ENCODE data around the gene FABP1.

FABP1 gene

GRCh38 chr2:88123975-88124917 lies 3.6 kb downstream of the FABP1 start:
- no peak overlapping the region for H3K4me3 ChIP-seq (ENCODE audit: low read depth, low read length)
- no peak for DNase-seq (ENCODE audit: low read depth)
- TF ChIP-seq, protein P1, sequence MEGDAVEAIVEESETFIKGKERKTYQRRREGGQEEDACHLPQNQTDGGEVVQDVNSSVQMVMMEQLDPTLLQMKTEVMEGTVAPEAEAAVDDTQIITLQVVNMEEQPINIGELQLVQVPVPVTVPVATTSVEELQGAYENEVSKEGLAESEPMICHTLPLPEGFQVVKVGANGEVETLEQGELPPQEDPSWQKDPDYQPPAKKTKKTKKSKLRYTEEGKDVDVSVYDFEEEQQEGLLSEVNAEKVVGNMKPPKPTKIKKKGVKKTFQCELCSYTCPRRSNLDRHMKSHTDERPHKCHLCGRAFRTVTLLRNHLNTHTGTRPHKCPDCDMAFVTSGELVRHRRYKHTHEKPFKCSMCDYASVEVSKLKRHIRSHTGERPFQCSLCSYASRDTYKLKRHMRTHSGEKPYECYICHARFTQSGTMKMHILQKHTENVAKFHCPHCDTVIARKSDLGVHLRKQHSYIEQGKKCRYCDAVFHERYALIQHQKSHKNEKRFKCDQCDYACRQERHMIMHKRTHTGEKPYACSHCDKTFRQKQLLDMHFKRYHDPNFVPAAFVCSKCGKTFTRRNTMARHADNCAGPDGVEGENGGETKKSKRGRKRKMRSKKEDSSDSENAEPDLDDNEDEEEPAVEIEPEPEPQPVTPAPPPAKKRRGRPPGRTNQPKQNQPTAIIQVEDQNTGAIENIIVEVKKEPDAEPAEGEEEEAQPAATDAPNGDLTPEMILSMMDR (conservative IDR thresholded peaks at IDR 0.05; ENCODE audit: low read depth, low read length), result no peak

- DNase-seq (ENCODE audit: low read depth), result no peak
- TF ChIP-seq, protein P1 (conservative IDR thresholded peaks at IDR 0.05; ENCODE audit: low read depth, low read length), result no peak
- H3K4me3 ChIP-seq (ENCODE audit: low read depth, low read length), result no peak overlapping the region
Measured at GRCh38 chr2:88123164-88123974, 4.5 kb downstream of the FABP1 start.

DNA sequence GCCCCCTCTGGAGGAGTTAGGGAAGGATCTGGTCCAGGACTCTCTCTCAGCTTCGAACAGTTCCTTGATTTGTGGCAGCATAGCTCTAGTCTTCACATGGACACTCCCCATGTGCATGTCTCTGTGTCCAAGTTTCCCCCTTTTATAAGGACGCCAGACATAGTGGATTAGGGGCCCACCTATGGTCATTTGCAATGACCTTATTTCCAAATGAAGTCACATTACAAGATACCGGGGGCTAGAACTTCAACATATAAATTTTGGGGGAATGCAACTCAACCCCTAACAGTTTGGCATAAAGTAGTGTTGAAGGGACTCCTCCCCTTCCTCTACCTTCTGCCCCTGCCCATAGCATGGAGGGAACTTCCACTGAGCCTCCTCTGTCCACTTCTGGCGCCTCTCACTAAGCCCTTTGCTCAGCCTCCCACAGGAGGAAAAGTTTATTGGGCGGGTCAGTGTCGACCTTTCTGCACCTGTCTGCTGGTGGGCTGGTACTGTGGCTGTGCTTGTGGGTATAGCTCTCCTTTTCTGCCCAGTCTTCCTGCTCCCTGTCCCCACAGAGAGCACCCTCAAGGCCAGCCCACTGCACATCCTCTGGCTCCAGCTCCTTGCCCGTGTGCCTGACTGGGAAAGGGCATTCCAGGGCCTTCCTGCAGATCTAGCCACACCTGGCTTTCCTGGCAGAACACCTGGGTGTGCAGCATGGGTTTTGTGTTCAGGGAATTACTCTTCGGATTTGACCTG lies 5.5 kb downstream of the FABP1 start:
- TF ChIP-seq, protein P1 (conservative IDR thresholded peaks at IDR 0.05; ENCODE audit: low read depth, low read length), result no peak
- DNase-seq (ENCODE audit: low read depth), result no peak
- no peak overlapping the region for H3K4me3 ChIP-seq (ENCODE audit: low read depth, low read length)

DNA sequence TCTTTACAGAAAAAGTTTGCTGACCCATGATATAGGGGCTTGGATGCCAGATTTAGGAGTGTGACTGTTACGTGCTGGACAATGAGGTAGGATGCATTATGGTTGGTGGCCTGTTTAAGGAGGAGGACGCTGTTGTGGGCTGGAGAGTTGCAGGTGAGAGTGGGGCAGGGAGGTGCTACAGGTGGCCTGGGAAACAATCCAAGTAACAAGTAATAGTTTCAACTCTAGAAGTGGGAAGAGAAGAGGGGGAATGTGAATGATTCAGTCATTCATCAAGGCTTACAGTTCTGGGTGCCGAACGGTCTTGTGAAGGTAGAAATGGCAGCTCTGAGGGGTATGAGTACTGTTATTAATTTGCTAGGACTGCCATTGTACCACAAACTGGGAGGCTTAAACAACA lies 6.2 kb downstream of the FABP1 start:
- no peak overlapping the region for H3K4me3 ChIP-seq (ENCODE audit: low read depth, low read length)
- no peak for DNase-seq (ENCODE audit: low read depth)
- TF ChIP-seq, protein P1 (conservative IDR thresholded peaks at IDR 0.05; ENCODE audit: low read depth, low read length), result no peak

GRCh38 chr2:88117973-88118372 lies 9.9 kb downstream of the FABP1 start:
- TF ChIP-seq, protein P1 (conservative IDR thresholded peaks at IDR 0.05; ENCODE audit: low read depth, low read length), result no peak
- no peak for DNase-seq (ENCODE audit: low read depth)
- H3K4me3 ChIP-seq (ENCODE audit: low read depth, low read length), result no peak overlapping the region

DNA sequence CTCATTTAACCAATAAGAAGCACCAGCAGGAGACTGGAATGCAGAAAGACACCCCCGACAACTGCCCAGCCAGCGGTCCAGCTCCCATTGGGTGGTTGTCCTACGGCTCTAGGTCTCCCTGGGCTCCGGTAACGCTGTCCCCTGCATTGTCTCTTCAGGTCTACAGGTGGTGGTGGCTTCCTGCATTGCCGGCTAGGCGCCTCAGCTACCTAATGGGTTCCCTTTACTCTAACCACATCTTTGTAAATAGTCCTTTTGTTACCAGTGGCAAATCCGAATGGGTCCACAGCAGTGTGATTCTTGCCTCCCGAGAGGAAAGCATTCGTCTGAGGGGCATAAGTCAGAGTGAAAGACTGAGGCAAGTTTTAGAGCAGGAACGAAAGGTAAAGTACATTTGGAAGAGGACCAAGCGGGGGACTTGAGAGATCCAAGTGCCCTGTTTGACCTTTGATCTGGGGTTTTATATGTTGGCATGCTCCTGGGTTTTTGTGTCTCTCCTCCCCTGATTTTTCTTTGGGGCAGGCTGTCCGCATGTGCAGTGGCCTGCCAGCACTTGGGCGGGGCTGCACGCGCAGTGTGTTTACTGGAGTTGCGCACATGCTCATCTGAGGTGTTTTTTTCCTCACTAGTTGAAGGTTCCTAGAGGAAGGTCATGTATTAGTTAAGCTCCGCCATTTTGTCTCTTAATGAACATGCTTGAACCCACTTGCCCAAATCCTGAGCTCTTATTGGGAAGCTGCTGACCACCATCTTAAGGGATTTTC lies 11.0 kb downstream of the FABP1 start:
- TF ChIP-seq, protein P1 (conservative IDR thresholded peaks at IDR 0.05; ENCODE audit: low read depth, low read length), result no peak
- no peak for DNase-seq (ENCODE audit: low read depth)
- H3K4me3 ChIP-seq (ENCODE audit: low read depth, low read length), result no peak overlapping the region
